MM.1S (cell line): ENCODE data around the gene KCND3.

Experiments
- DNase-seq: peaks from one replicate; pipeline ENCODE4 v3.0.0-alpha.2; 2015
- H2AFZ ChIP-seq: fragments of 300-600 bp; sonication (generic); 2 replicates; pipeline ENCODE4 v1.6.0; 2016; ENCODE audit warnings: antibody characterized with exemption, low read length
- H3F3A ChIP-seq: fragments of 300-600 bp; sonication (generic); 2 replicates; pipeline ENCODE4 v1.6.1; 2016; ENCODE audit warnings: mild to moderate bottlenecking, antibody characterized with exemption, low read length, moderate library complexity, mixed read lengths; ENCODE audit not compliant: insufficient read depth
- H3K27ac ChIP-seq: fragments of 300-600 bp; sonication (generic); 2 replicates; pipeline ENCODE4 v1.5.1; 2016; ENCODE audit warnings: mild to moderate bottlenecking, low read length
- H3K27me3 ChIP-seq: fragments of 300-600 bp; sonication (generic); replicated peaks from 2 replicates; pipeline ENCODE4 v1.6.0; 2016; ENCODE audit warnings: low read length; ENCODE audit not compliant: insufficient read depth
- H3K36me3 ChIP-seq: fragments of 300-600 bp; sonication (generic); replicated peaks from 2 replicates; pipeline ENCODE4 v1.6.1; 2016; ENCODE audit warnings: mild to moderate bottlenecking, low read length, mixed read lengths; ENCODE audit not compliant: insufficient read depth
- H3K4me1 ChIP-seq: fragments of 300-600 bp; sonication (generic); 2 replicates; pipeline ENCODE4 v1.6.1; 2016; ENCODE audit warnings: low read length, mixed read lengths
- H3K4me2 ChIP-seq: fragments of 300-600 bp; sonication (generic); 2 replicates; pipeline ENCODE4 v1.6.0; 2016; ENCODE audit warnings: low read depth, low read length
- H3K4me3 ChIP-seq: fragments of 300-600 bp; sonication (generic); 2 replicates; pipeline ENCODE4 v1.5.1; 2016; ENCODE audit warnings: low read length, mixed read lengths
- H3K79me2 ChIP-seq: fragments of 300-600 bp; sonication (generic); 2 replicates; pipeline ENCODE4 v1.6.1; 2016; ENCODE audit warnings: mixed run types, low read length, mixed read lengths
- H3K9ac ChIP-seq: fragments of 300-600 bp; sonication (generic); 2 replicates; pipeline ENCODE4 v1.6.1; 2016; ENCODE audit warnings: low read length, mixed read lengths
- H3K9me2 ChIP-seq: fragments of 300-600 bp; sonication (generic); replicated peaks from 2 replicates; pipeline ENCODE4 v1.6.1; 2016; ENCODE audit warnings: mild to moderate bottlenecking, low read length, mixed read lengths; ENCODE audit not compliant: insufficient read depth
- H3K9me3 ChIP-seq: fragments of 300-600 bp; sonication (generic); replicated peaks from 2 replicates; pipeline ENCODE4 v1.6.1; 2016; ENCODE audit warnings: mild to moderate bottlenecking, low read length, mixed read lengths; ENCODE audit not compliant: insufficient read depth
- H4K20me1 ChIP-seq: fragments of 300-600 bp; sonication (generic); 2 replicates; pipeline ENCODE4 v1.6.1; 2016; ENCODE audit warnings: mild to moderate bottlenecking, low read length, moderate library complexity, mixed read lengths; ENCODE audit not compliant: insufficient read depth
- EZH2 ChIP-seq: fragments of 300-600 bp; sonication (generic); optimal IDR thresholded peaks from 2 replicates; pipeline ENCODE3; 2017; ENCODE audit warnings: low read depth, mild to moderate bottlenecking, antibody characterized with exemption, low read length, mixed read lengths
- EZH2phosphoT487 ChIP-seq: fragments of 300-600 bp; sonication (generic); IDR thresholded peaks from 2 replicates; pipeline ENCODE4 v1.6.1; 2018; ENCODE audit warnings: antibody characterized with exemption, low read length
- TF ChIP-seq, protein P1 (sequence below): fragments of 300-600 bp; sonication (generic); IDR thresholded peaks from 2 replicates; pipeline ENCODE4 v1.5.1; 2016; ENCODE audit warnings: antibody characterized with exemption, low read length, mixed read lengths

KCND3 gene

DNA sequence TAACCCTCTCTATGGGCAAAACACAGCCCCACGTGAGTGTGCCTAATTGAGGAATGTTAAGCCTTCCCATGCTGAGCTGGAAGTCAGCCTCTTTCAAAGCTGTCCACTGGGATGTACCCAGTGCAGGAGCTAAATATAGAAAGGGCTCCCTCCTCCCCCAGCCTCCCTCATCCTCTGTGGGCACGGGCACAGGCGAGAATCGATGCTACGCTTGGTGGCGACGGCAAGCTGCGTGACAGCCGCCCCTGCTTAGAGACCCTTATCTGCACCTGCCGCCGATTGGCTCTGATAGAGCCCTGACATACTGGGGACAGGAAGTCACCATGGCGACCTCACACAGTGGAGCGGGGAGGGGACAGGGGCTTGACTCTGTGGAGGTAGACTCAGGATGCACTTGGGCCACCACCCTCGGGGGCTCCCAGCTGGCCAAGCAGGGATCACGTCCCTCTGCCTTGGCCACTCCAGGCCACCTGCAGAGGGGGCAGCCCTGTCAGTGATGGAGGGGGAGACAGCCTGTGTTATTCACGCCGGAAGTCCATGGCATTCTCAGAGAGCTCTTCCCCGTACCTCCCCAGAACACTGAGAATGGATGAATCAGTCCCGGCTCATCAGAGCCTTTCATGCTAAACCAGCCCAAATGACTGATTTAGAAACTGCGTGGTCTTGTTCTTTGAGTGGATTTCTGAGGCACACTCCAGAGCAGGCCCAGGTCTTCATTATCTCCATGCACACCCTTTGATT is 84.8 kb downstream of the KCND3 start:
- H3K4me3 ChIP-seq, result no peak overlapping the region
- H3K4me1 ChIP-seq, result no peaks in the 10 kb centered on the region
- H3K27ac ChIP-seq, result no peak overlapping the region
- no peaks in the 10 kb centered on the region for H3K36me3 ChIP-seq
- H3K9me3 ChIP-seq, result no peaks in the 10 kb centered on the region
- no peaks in the 10 kb centered on the region for H3K79me2 ChIP-seq
- no peak overlapping the region for H3K4me2 ChIP-seq
- no peaks in the 10 kb centered on the region for H3K27me3 ChIP-seq
- no peaks in the 10 kb centered on the region for H4K20me1 ChIP-seq
- H2AFZ ChIP-seq, result no peak overlapping the region
- no peak overlapping the region for H3K9ac ChIP-seq
- no peaks in the 10 kb centered on the region for H3K9me2 ChIP-seq
- TF ChIP-seq, protein P1, sequence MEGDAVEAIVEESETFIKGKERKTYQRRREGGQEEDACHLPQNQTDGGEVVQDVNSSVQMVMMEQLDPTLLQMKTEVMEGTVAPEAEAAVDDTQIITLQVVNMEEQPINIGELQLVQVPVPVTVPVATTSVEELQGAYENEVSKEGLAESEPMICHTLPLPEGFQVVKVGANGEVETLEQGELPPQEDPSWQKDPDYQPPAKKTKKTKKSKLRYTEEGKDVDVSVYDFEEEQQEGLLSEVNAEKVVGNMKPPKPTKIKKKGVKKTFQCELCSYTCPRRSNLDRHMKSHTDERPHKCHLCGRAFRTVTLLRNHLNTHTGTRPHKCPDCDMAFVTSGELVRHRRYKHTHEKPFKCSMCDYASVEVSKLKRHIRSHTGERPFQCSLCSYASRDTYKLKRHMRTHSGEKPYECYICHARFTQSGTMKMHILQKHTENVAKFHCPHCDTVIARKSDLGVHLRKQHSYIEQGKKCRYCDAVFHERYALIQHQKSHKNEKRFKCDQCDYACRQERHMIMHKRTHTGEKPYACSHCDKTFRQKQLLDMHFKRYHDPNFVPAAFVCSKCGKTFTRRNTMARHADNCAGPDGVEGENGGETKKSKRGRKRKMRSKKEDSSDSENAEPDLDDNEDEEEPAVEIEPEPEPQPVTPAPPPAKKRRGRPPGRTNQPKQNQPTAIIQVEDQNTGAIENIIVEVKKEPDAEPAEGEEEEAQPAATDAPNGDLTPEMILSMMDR, result no peak
- no peak for TF ChIP-seq EZH2phosphoT487
- no peak for TF ChIP-seq EZH2
- no peaks in the 10 kb centered on the region for H3F3A ChIP-seq
- DNase-seq, result no peak

DNA sequence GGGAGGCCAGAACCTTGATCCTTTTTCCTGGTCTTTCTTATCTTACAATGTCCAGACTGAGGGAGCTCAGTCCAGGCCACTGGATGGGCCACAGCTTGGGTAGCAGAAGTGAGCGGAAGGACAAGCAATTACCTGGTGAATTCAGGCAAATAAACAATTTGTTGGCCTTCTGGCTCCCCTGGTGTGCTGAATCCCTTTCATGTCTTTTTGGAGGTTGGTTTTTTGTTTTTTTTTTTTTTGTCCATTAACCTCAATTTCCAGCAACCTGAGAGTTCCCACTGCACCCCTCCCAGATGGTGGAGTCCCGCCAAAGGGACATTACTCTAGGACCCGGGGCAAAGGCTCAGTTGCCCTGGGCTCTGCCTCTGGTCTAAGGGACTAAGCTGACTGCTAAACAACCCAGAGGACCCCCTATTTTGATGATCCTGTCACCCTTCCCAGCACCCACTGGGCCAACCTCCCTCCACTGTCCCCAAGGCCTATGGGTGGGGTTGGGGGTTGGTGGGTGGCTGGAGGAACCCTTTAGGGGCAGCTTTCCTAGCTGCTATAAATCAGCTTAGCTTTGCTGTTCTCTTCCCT is 85.5 kb downstream of the KCND3 start:
- no peak overlapping the region for H3K9ac ChIP-seq
- H2AFZ ChIP-seq, result no peak overlapping the region
- H3K27ac ChIP-seq, result no peak overlapping the region
- H3K4me1 ChIP-seq, result no peaks in the 10 kb centered on the region
- H3K9me3 ChIP-seq, result no peaks in the 10 kb centered on the region
- no peaks in the 10 kb centered on the region for H4K20me1 ChIP-seq
- H3K9me2 ChIP-seq, result no peaks in the 10 kb centered on the region
- H3F3A ChIP-seq, result no peaks in the 10 kb centered on the region
- no peaks in the 10 kb centered on the region for H3K27me3 ChIP-seq
- H3K4me3 ChIP-seq, result no peak overlapping the region
- H3K79me2 ChIP-seq, result no peaks in the 10 kb centered on the region
- TF ChIP-seq, protein P1, result no peak
- TF ChIP-seq EZH2 (no peak), EZH2phosphoT487 (no peak)
- no peak for DNase-seq
- H3K36me3 ChIP-seq, result no peaks in the 10 kb centered on the region
- H3K4me2 ChIP-seq, result no peak overlapping the region

DNA sequence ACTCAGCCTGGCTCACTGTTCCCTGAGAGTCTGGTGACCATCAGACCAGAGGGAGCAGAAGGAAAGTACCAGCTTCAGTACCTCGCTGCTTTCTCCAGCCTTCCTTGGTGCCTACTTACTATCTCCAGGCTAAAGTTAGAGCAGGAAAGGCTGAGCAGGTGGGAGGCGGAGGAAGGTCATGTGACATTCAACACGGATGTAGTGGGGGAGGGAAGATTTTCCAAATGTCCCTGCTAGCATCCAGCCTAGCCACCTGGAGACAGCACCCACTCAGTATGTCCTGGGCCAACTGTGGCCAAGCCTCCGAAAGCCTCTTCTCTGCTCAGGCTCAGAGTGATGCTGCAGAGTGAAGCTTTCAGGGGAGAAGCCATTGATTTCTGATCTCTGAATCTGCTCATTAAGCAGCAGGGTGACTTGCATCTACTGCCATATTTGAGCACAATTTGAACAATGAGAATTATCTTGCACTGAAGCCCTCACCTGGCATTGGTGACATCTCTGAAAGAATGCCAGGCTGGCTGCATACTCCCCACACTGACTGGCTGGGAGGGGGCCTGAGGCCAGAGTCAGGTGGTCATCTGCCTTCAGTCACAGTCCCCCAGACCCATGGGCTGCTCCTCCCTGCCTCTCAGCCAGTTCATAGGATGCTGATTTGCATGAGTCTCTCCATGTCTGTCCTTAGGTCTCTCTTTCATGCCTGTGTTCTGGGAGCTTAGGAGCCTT is 86.2 kb downstream of the KCND3 start:
- Histone ChIP-seq H3K36me3 (no peaks in the 10 kb centered on the region), H3K9me3 (no peaks in the 10 kb centered on the region), H3K27me3 (no peaks in the 10 kb centered on the region), H2AFZ (no peak overlapping the region), H3K4me1 (no peaks in the 10 kb centered on the region), H3K9me2 (no peaks in the 10 kb centered on the region), H3K79me2 (no peaks in the 10 kb centered on the region), H3K4me2 (no peak overlapping the region), H3F3A (no peaks in the 10 kb centered on the region), H4K20me1 (no peaks in the 10 kb centered on the region), H3K4me3 (no peak overlapping the region), H3K27ac (no peak overlapping the region), H3K9ac (no peak overlapping the region)
- TF ChIP-seq, protein P1, result no peak
- TF ChIP-seq EZH2 (no peak), EZH2phosphoT487 (no peak)
- DNase-seq, result no peak
